Measurements from ENCODE around the gene FKBP15. TPM values are rescaled to one million over a fixed set of nuclear protein-coding genes. Genes with fewer than 3 reads are reported as not detected.
A peak's percentile ranks its signal among the peaks of the same experiment; 100 is the strongest.
"Not testable (repeated sequence)": the region's sequence is repeated elsewhere in the genome, so short reads cannot be mapped to it uniquely, and the experiment has no call there.

FKBP15 gene
- total and polyA plus RNA-seq, 3 experiments from 2014 or later = 17.7 to 30.7 (median 29.8) TPM

GRCh38 chr9:113244556-113244955 is 23.5 kb upstream of the FKBP15 start:
- no peak overlapping the region for H3K27ac ChIP-seq (ENCODE audit: low read depth, low read length)
- Mint-ChIP-seq H3K27ac (peak overlapping the region in 1 of 8 donors; percentile 27), H3K27me3 (no peaks in the 10 kb centered on the region), H3K36me3 (peaks cover 0 to 6% (median 1%) of the 10 kb centered on the region in 3 donors), H3K9me3 (peaks cover 0 to 2% (median 0%) of the 10 kb centered on the region in 5 donors), H3K4me1 (no peaks in the 10 kb centered on the region), H3K4me3 (no peak overlapping the region)
- DNase-seq = no peak
- CTCF ChIA-PET = no interaction called here
- POLR2A ChIA-PET = no interaction called here
- no peak overlapping the region for H3K4me3 ChIP-seq (ENCODE audit: low read length)
- H3K4me1 ChIP-seq (ENCODE audit: insufficient read depth, low read length) = no peaks in the 10 kb centered on the region
- no peaks in the 10 kb centered on the region for H3K9me3 ChIP-seq (ENCODE audit: low read length)
- H3K27me3 ChIP-seq (ENCODE audit: insufficient read depth, low read length, poor library complexity, severe bottlenecking) = no peaks in the 10 kb centered on the region
- no peaks in the 10 kb centered on the region for H3K36me3 ChIP-seq (ENCODE audit: insufficient read depth, low read length)

DNA sequence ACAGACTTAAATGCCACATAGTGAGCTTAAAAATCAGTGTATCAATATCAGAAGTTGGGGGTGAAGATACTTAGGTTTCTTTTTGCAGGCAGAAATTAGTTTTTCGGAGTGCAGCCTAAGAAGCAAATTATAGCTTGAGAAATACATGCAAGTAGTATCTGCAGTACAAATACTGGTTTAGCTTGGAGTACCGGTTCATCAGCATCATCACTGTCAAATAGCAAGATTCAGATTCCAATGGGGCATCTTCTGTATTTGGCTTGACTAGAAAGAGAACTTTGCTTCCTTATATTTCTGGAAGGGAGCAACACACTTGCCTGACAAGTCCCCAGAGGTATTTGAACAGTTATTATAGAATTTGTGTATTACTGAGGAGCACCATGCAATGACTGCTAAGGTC is 20.1 kb upstream of the FKBP15 start:
- Mint-ChIP-seq H3K9me3 (no peaks in the 10 kb centered on the region), H3K4me1 (no peaks in the 10 kb centered on the region), H3K4me3 (no peak overlapping the region), H3K27me3 (no peaks in the 10 kb centered on the region), H3K36me3 (no peaks in the 10 kb centered on the region), H3K27ac (no peak overlapping the region)
- H3K4me3 ChIP-seq (ENCODE audit: low read length) = no peak overlapping the region
- DNase-seq = no peak
- no peaks in the 10 kb centered on the region for H3K9me3 ChIP-seq (ENCODE audit: low read length)
- H3K27me3 ChIP-seq (ENCODE audit: insufficient read depth, low read length, poor library complexity, severe bottlenecking) = no peaks in the 10 kb centered on the region
- H3K36me3 ChIP-seq (ENCODE audit: insufficient read depth, low read length) = no peaks in the 10 kb centered on the region
- POLR2A ChIA-PET = interaction anchor here (0.8 kb wide), 1 partner anchor 338 kb away, joined by 4 read pairs; no protein-coding TSS in a partner anchor
- no peak overlapping the region for H3K27ac ChIP-seq (ENCODE audit: low read depth, low read length)
- no peaks in the 10 kb centered on the region for H3K4me1 ChIP-seq (ENCODE audit: insufficient read depth, low read length)
- CTCF ChIA-PET = no interaction called here

DNA sequence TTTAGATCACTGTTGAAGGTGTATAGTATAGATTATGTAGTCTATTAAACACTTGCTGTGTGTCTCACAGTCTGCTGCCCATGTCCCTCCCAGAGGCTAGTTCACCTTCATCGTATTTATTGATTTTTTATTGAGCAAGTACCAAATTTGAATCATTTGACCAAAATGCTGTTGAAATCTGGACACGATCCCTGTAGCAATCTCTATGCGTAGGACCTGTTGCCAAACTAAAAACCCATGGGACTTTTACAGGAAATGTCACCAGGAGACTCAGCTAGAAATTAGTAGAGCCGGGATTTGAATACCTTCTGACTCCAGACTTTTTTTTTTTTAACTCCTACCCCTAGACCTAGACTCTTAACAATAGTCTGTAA is 17.8 kb upstream of the FKBP15 start:
- ChIA-PET POLR2A (no interaction called here), CTCF (no interaction called here)
- Histone ChIP-seq H3K4me1 (ENCODE audit: insufficient read depth, low read length) (no peaks in the 10 kb centered on the region), H3K27me3 (ENCODE audit: insufficient read depth, low read length, poor library complexity, severe bottlenecking) (no peaks in the 10 kb centered on the region), H3K4me3 (ENCODE audit: low read length) (no peak overlapping the region), H3K27ac (ENCODE audit: low read depth, low read length) (no peak overlapping the region), H3K9me3 (ENCODE audit: low read length) (no peaks in the 10 kb centered on the region), H3K36me3 (ENCODE audit: insufficient read depth, low read length) (no peaks in the 10 kb centered on the region)
- Mint-ChIP-seq H3K36me3 (no peaks in the 10 kb centered on the region), H3K4me1 (peaks cover 1 to 2% (median 2%) of the 10 kb centered on the region in 3 donors), H3K27me3 (no peaks in the 10 kb centered on the region), H3K4me3 (no peak overlapping the region), H3K27ac (no peak overlapping the region), H3K9me3 (no peaks in the 10 kb centered on the region)
- no peak for DNase-seq

- Mint-ChIP-seq H3K4me3 (no peak overlapping the region), H3K27ac (no peak overlapping the region), H3K4me1 (peaks cover 6 to 7% (median 7%) of the 10 kb centered on the region in 3 donors), H3K9me3 (no peaks in the 10 kb centered on the region), H3K36me3 (no peaks in the 10 kb centered on the region), H3K27me3 (no peaks in the 10 kb centered on the region)
- ChIA-PET POLR2A (no interaction called here), CTCF (no interaction called here)
- DNase-seq = no peak
- Histone ChIP-seq H3K4me3 (ENCODE audit: low read length) (no peak overlapping the region), H3K9me3 (ENCODE audit: low read length) (no peaks in the 10 kb centered on the region), H3K27ac (ENCODE audit: low read depth, low read length) (no peak overlapping the region), H3K4me1 (ENCODE audit: insufficient read depth, low read length) (peaks cover 5% of the 10 kb centered on the region), H3K36me3 (ENCODE audit: insufficient read depth, low read length) (no peaks in the 10 kb centered on the region), H3K27me3 (ENCODE audit: insufficient read depth, low read length, poor library complexity, severe bottlenecking) (no peaks in the 10 kb centered on the region)
Observed at GRCh38 chr9:113238202-113238858, 17.3 kb upstream of the FKBP15 start.

- Histone ChIP-seq H3K9me3 (ENCODE audit: low read length) (no peaks in the 10 kb centered on the region), H3K36me3 (ENCODE audit: insufficient read depth, low read length) (no peaks in the 10 kb centered on the region), H3K4me3 (ENCODE audit: low read length) (no peak overlapping the region), H3K27ac (ENCODE audit: low read depth, low read length) (no peak overlapping the region), H3K4me1 (ENCODE audit: insufficient read depth, low read length) (peaks cover 9% of the 10 kb centered on the region), H3K27me3 (ENCODE audit: insufficient read depth, low read length, poor library complexity, severe bottlenecking) (no peaks in the 10 kb centered on the region)
- Mint-ChIP-seq H3K27ac (no peak overlapping the region), H3K4me3 (no peak overlapping the region), H3K9me3 (no peaks in the 10 kb centered on the region), H3K4me1 (peaks cover 16 to 20% (median 20%) of the 10 kb centered on the region in 3 donors), H3K36me3 (no peaks in the 10 kb centered on the region), H3K27me3 (no peaks in the 10 kb centered on the region)
- CTCF ChIA-PET = no interaction called here
- POLR2A ChIA-PET = no interaction called here
- DNase-seq = no peak
Observed at GRCh38 chr9:113237026-113237425, 15.9 kb upstream of the FKBP15 start.

DNA sequence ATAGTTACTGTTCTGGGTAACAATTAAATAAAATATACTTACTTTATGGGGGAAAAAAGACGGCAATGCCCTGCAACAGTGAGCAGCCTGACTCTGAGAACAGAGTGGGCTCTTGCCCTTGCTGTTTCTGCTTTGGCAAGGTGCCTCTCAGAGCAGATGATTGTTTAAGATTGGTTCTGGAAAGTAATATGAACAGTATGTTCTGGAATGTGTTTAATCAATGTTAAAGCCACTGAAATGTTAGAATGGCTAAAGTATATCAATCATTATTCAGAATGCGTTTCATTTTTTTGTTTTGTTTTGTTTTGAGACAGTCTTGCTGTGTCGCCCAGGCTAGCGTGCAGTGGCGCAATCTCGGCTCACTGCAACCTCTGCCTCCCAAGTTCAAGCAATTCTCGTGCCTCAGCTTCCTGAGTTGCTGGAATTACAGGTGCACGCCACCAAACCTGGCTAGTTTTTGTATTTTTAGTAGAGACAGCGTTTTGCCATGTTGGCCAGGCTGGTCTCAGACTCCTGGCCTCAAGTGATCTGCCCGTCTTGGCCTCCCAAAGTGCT is 14.7 kb upstream of the FKBP15 start:
- DNase-seq; H3K4me1 ChIP-seq (ENCODE audit: insufficient read depth, low read length); CTCF ChIA-PET; H3K27me3 ChIP-seq (ENCODE audit: insufficient read depth, low read length, poor library complexity, severe bottlenecking); H3K36me3 Mint-ChIP-seq; H3K27ac ChIP-seq (ENCODE audit: low read depth, low read length); POLR2A ChIA-PET; H3K9me3 Mint-ChIP-seq; H3K36me3 ChIP-seq (ENCODE audit: insufficient read depth, low read length); H3K4me3 ChIP-seq (ENCODE audit: low read length); H3K4me3 Mint-ChIP-seq; H3K27me3 Mint-ChIP-seq; H3K9me3 ChIP-seq (ENCODE audit: low read length); H3K27ac Mint-ChIP-seq: not testable (repeated sequence)
- peaks cover 17 to 22% (median 22%) of the 10 kb centered on the region in 3 donors for H3K4me1 Mint-ChIP-seq

GRCh38 chr9:113231701-113232100 is 10.6 kb upstream of the FKBP15 start:
- Histone ChIP-seq H3K36me3 (ENCODE audit: insufficient read depth, low read length) (no peaks in the 10 kb centered on the region), H3K27me3 (ENCODE audit: insufficient read depth, low read length, poor library complexity, severe bottlenecking) (no peaks in the 10 kb centered on the region), H3K9me3 (ENCODE audit: low read length) (no peaks in the 10 kb centered on the region), H3K4me3 (ENCODE audit: low read length) (no peak overlapping the region), H3K27ac (ENCODE audit: low read depth, low read length) (no peak overlapping the region), H3K4me1 (ENCODE audit: insufficient read depth, low read length) (peaks cover 9% of the 10 kb centered on the region)
- Mint-ChIP-seq H3K4me3 (no peak overlapping the region), H3K27ac (peak overlapping the region in 2 of 8 donors; percentile 69 to 78), H3K4me1 (peaks cover 23 to 30% (median 29%) of the 10 kb centered on the region in 3 donors), H3K9me3 (no peaks in the 10 kb centered on the region), H3K27me3 (no peaks in the 10 kb centered on the region), H3K36me3 (no peaks in the 10 kb centered on the region)
- POLR2A ChIA-PET = interaction anchor here (0.7 to 1.7 kb wide), 3 partner anchors 10 to 314 kb away, joined by 3 to 10 read pairs (median 8); partner anchors contain the start of genes FKBP15 and SLC31A1
- DNase-seq = no peak
- CTCF ChIA-PET = interaction anchor here (1.2 to 1.6 kb wide), 3 partner anchors 10 to 43 kb away, joined by 3 to 6 read pairs (median 4); partner anchors contain the start of gene SLC31A1

DNA sequence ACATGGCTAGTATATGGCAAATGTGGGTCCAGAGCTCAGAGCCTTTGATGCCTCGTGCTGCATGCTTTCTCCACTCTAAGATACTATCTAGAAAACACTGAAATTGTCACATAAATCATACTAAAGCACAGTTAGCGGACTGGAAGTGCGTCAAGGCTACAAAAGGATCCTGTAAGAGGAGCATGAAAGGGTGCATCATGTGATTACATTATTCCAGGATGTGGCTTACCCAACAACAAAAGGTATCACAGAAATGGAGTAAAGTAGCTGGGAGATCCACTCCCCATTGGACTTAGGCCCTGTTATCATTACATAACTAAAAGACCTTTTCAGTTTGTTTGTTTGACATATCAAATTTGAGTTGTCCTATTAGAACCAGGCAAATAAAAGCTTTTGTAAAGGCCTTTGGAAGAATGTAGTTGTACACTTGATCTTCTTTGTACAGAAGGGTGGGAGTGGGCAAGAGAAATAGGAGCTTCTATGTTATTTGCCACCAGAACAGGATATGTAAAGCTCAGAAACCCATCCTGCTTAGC is 7.1 kb upstream of the FKBP15 start:
- Mint-ChIP-seq H3K4me3 (no peak overlapping the region), H3K36me3 (peaks cover 0 to 1% (median 0%) of the 10 kb centered on the region in 3 donors), H3K4me1 (peaks cover 16 to 27% (median 26%) of the 10 kb centered on the region in 3 donors), H3K27me3 (no peaks in the 10 kb centered on the region), H3K27ac (peak overlapping the region in 2 of 8 donors; percentile 21 to 41), H3K9me3 (no peaks in the 10 kb centered on the region)
- Histone ChIP-seq H3K9me3 (ENCODE audit: low read length) (no peaks in the 10 kb centered on the region), H3K4me1 (ENCODE audit: insufficient read depth, low read length) (peaks cover 3% of the 10 kb centered on the region), H3K27ac (ENCODE audit: low read depth, low read length) (no peak overlapping the region), H3K36me3 (ENCODE audit: insufficient read depth, low read length) (no peaks in the 10 kb centered on the region), H3K27me3 (ENCODE audit: insufficient read depth, low read length, poor library complexity, severe bottlenecking) (no peaks in the 10 kb centered on the region), H3K4me3 (ENCODE audit: low read length) (no peak overlapping the region)
- CTCF ChIA-PET = no interaction called here
- peak in 2 of 5 donors; percentile 2 to 53 for DNase-seq
- POLR2A ChIA-PET = no interaction called here

Data from CD8-positive, alpha-beta memory T cell (primary cell).